Measurements from ENCODE around the gene STK33.

Gene STK33

DNA sequence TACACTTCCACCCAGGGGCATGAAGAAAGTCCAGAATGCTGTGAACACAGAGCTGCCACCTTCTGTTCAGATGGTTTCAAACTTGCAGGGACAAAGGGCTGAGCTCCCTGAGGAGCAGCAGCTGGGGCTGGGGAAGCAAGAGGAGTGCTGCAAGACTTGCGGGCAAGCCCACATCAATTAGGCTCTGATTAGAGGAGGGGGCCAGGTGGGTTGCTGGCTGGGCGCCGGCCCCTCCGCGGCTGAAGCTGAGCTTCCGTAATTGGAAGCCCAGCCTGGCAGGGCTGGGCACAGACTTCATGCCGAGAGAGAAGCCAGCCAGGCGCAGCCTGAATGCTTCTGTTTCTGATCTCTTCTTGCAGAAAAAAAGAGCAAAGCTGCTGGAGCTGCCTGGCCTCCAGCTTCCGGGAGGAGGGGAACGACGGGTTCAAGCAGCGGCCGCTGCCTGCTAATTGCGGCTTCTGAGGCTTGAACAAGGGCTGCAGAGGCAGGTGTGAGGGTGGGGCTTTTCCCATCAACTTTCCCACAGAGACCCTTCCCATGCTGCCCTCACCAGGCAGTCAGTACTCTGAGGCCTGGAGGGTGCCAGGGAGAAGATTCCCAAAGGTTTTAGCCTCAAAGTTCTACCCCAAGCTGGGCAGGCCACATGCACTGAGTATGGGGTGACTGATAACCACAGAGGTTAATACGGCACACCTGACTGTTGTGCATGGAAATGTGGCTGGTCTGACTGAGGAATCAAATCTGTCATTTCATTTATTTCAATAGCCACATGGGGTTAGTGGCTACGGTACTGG, 239.2 kb downstream of the STK33 start:
- TF ChIP-seq, protein P1, sequence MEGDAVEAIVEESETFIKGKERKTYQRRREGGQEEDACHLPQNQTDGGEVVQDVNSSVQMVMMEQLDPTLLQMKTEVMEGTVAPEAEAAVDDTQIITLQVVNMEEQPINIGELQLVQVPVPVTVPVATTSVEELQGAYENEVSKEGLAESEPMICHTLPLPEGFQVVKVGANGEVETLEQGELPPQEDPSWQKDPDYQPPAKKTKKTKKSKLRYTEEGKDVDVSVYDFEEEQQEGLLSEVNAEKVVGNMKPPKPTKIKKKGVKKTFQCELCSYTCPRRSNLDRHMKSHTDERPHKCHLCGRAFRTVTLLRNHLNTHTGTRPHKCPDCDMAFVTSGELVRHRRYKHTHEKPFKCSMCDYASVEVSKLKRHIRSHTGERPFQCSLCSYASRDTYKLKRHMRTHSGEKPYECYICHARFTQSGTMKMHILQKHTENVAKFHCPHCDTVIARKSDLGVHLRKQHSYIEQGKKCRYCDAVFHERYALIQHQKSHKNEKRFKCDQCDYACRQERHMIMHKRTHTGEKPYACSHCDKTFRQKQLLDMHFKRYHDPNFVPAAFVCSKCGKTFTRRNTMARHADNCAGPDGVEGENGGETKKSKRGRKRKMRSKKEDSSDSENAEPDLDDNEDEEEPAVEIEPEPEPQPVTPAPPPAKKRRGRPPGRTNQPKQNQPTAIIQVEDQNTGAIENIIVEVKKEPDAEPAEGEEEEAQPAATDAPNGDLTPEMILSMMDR (IDR thresholded peaks at IDR 0.05; ENCODE audit: low read depth, low read length, missing control alignments) = no peak
- H3K4me3 ChIP-seq (ENCODE audit: low read depth, low read length) = no peak overlapping the region
- DNase-seq (ENCODE audit: low read depth) = no peak
- in situ Hi-C loops (cut with HindIII; ENCODE audit: low sequenced_read_pairs) = no loop called here

- no peak for DNase-seq (ENCODE audit: low read depth)
- TF ChIP-seq, protein P1 (IDR thresholded peaks at IDR 0.05; ENCODE audit: low read depth, low read length, missing control alignments) = no peak
- in situ Hi-C loops (cut with HindIII; ENCODE audit: low sequenced_read_pairs) = no loop called here
- no peak overlapping the region for H3K4me3 ChIP-seq (ENCODE audit: low read depth, low read length)
Measured at GRCh38 chr11:8352876-8353505, 241.0 kb downstream of the STK33 start.

DNA sequence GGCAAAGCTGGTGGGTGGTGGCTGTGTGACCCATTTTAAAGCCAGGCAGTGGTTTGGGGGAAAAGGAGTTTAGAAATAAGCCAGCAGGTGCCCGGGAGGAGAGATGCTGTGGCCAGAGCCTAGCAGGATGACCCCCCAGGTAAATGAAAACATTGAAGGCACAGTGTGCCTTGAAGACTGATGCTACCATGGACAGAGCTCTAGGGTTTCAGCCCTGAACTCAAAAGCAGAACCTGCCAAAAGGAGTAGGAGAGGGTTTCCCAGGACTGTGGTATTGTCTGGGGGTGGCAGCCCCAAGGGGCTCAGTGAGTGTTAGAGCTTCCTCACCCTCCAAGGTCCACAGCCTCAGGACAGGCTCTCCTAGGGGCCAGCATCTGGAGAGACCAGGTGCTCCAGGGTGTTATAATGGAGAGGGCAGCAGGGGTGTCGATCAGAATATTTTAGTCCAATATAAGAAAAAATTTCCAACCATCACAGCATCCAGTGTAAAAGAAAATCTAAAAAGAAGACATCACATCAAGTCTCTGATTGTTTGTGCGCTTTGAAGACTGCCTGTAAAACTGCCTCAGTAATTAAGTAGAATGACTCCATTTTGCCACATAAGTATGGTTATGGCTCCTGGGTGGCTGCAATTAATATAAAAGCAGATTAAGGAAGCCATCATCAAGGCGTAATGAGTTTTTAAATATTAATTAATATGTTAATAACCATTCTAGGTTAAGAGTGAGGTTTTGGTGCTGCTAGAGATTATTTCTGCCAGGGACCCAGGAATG, 241.7 kb downstream of the STK33 start:
- no peak overlapping the region for H3K4me3 ChIP-seq (ENCODE audit: low read depth, low read length)
- TF ChIP-seq, protein P1 (IDR thresholded peaks at IDR 0.05; ENCODE audit: low read depth, low read length, missing control alignments) = no peak
- DNase-seq (ENCODE audit: low read depth) = no peak
- in situ Hi-C loops (cut with HindIII; ENCODE audit: low sequenced_read_pairs) = no loop called here

GRCh38 chr11:8351223-8351622, 242.8 kb downstream of the STK33 start:
- no peak for DNase-seq (ENCODE audit: low read depth)

GRCh38 chr11:8347978-8348377, 246.1 kb downstream of the STK33 start:
- no peak for DNase-seq (ENCODE audit: low read depth)
- in situ Hi-C loops (cut with HindIII; ENCODE audit: low sequenced_read_pairs) = no loop called here
- H3K4me3 ChIP-seq (ENCODE audit: low read depth, low read length) = no peak overlapping the region
- TF ChIP-seq, protein P1 (IDR thresholded peaks at IDR 0.05; ENCODE audit: low read depth, low read length, missing control alignments) = no peak

More at GRCh38 chr11:8351223-8351622, 242.8 kb downstream of the STK33 start:
- in situ Hi-C loops (cut with HindIII; ENCODE audit: low sequenced_read_pairs) = no loop called here
- H3K4me3 ChIP-seq (ENCODE audit: low read depth, low read length) = no peak overlapping the region
- TF ChIP-seq, protein P1 (IDR thresholded peaks at IDR 0.05; ENCODE audit: low read depth, low read length, missing control alignments) = no peak

DNA sequence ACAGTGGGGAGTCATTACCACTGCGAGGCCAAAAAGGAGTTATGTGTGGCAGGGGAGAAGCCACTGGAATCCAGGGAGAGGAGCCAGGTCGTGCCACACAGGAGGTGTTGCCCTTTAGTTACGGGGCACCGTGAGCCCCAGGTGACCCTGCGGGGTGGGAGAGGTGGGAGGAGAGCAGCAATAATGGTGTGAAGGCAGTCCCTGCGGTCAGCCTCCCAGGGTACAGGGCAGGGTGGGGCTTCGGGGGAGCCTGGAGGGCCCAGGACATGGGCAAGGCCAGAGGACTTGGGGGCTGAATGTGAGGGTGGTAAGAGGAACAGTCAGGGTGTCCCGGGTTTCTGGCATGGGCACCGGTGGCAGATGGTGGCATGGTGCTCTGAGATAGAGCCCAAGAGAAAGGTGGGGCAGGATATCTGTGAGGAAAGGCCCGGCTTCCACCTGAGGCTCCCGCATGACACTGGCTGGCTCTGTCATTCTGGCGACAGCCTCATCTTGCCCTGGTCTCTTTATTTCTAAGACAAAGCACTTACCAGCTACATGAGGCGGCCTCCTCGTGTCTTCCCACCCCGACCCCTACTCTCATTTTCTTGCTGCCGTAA, 247.8 kb downstream of the STK33 start:
- in situ Hi-C loops (cut with HindIII; ENCODE audit: low sequenced_read_pairs) = no loop called here
- TF ChIP-seq, protein P1 (IDR thresholded peaks at IDR 0.05; ENCODE audit: low read depth, low read length, missing control alignments) = no peak
- no peak for DNase-seq (ENCODE audit: low read depth)
- H3K4me3 ChIP-seq (ENCODE audit: low read depth, low read length) = no peak overlapping the region
